HG02938 (cell line): ENCODE results near the gene ECHS1.
A peak's percentile ranks its signal among the peaks of the same experiment; 100 is the strongest.
"Not testable (repeated sequence)": the region's sequence is repeated elsewhere in the genome, so short reads cannot be mapped to it uniquely, and the experiment has no call there.

Experiments
- ATAC-seq: cut with Tn5 transposase; IDR thresholded peaks from one replicate; pipeline ENCODE4 v1.9.1; 2021; ENCODE audit warnings: mild to moderate bottlenecking, moderate library complexity; ENCODE audit not compliant: unreplicated experiment

Gene ECHS1

GRCh38 chr10:133327651-133328357, 45.4 kb downstream of the ECHS1 start:
- ATAC-seq = no peak

- ATAC-seq = no peak
These were observed 46.2 kb downstream of the ECHS1 start for GRCh38 chr10:133326745-133327650.

- ATAC-seq = no peak
These were observed 47.0 kb downstream of the ECHS1 start for GRCh38 chr10:133326223-133326551.

- no peak for ATAC-seq
These were observed 47.5 kb downstream of the ECHS1 start for GRCh38 chr10:133325440-133326222.

GRCh38 chr10:133324857-133325260, 48.3 kb downstream of the ECHS1 start:
- ATAC-seq = no peak

- ATAC-seq = no peak
These were observed 48.9 kb downstream of the ECHS1 start for GRCh38 chr10:133324198-133324792.

GRCh38 chr10:133322064-133322709, 51.0 kb downstream of the ECHS1 start:
- ATAC-seq = not testable (repeated sequence)

- not testable (repeated sequence) for ATAC-seq
These were observed 52.2 kb downstream of the ECHS1 start for GRCh38 chr10:133320852-133321422.

GRCh38 chr10:133318494-133319127, 54.5 kb downstream of the ECHS1 start:
- peak; percentile 82 for ATAC-seq

GRCh38 chr10:133316732-133317131, 56.4 kb downstream of the ECHS1 start:
- ATAC-seq = no peak

GRCh38 chr10:133316266-133316665, 56.9 kb downstream of the ECHS1 start:
- ATAC-seq = no peak

- ATAC-seq = no peak
These were observed 57.3 kb downstream of the ECHS1 start for GRCh38 chr10:133315847-133316246.

GRCh38 chr10:133314911-133315310, 58.2 kb downstream of the ECHS1 start:
- no peak for ATAC-seq

- no peak for ATAC-seq
These were observed 60.0 kb downstream of the ECHS1 start for GRCh38 chr10:133313192-133313591.

- ATAC-seq = no peak
These were observed 60.4 kb downstream of the ECHS1 start for GRCh38 chr10:133312769-133313145.
